ENCODE results near the gene DDR2. TPM values are rescaled to one million over a fixed set of nuclear protein-coding genes. Genes with fewer than 3 reads are reported as not detected.

DDR2 gene
- total RNA-seq, 1 experiment from 2014 or later: 37.5 TPM

GRCh38 chr1:162666006-162666645 lies 33.9 kb downstream of the DDR2 start:
- no peak for DNase-seq (ENCODE audit: low spot score)

DNA sequence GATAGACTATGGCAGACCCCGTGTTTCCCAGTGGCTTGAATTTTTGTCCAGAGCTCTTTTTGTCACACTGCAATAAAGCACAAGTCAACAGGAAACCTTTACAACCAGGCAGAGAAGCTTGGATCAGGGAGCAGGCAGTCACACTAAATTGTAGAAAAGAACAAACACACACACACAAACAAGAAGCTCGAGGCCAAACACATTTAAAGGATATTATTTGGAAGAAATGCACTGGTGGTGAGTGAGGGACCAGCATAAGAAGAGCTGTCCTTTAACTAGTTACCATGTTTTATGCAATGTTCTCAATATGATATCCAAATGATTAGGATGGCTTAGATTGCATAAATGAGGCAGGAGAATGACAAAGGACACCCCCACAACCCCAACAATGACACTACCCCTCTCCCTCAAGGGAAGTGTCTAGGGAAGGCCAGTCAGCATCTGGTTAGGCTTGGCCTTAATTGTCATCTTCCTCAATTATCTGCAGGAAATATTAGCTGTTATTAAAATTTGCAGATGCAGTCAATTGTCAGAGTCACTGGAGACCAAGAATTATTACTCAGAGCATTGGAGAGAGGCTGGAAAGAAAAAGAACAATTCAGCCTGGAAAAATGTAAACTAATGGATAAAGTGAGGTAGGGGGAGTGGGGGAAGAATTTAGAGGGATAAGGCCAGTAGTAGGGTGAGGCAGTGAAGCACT lies 35.3 kb downstream of the DDR2 start:
- no peak for DNase-seq (ENCODE audit: low spot score)
- in situ Hi-C loops (cut with HindIII; ENCODE audit: low sequenced_read_pairs): no loop called here

More at GRCh38 chr1:162666006-162666645, 33.9 kb downstream of the DDR2 start:
- in situ Hi-C loops (cut with HindIII; ENCODE audit: low sequenced_read_pairs): no loop called here

DNA sequence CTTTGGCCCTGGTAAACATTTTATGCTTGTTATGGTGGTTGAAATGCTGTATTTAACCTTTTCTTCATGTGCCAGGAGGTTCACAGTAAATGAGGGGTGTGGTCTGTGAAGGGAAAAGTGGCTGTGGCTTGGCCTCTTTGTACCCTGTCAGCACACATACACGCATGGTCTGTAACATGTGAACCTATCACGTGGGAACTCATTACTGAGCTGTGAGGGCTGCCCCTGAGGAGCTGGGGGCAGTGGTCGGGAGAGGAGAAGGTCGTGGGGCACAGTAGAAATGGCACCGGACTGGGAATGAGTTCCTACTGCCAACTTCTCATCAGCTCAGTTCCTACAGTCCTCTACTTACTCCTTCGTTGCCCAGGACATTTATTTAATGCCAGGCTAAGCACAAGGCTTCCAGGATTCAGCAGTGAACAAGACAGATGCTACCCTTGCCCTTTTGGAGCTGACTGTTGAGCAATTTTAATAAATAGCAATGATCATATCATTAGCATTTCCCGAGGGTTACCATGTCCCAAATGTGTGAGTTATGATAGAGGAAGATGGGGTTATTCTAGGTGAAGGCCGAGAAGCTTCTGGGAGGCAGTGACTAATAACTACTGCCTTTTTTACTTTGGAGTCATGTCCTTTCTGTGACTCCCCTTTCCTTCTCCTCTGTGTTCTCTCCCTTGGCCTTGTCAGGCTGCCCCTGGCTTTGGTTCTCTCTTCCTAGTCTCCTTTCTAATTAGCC lies 38.8 kb downstream of the DDR2 start:
- in situ Hi-C loops (cut with HindIII; ENCODE audit: low sequenced_read_pairs): no loop called here
- no peak for DNase-seq (ENCODE audit: low spot score)

DNA sequence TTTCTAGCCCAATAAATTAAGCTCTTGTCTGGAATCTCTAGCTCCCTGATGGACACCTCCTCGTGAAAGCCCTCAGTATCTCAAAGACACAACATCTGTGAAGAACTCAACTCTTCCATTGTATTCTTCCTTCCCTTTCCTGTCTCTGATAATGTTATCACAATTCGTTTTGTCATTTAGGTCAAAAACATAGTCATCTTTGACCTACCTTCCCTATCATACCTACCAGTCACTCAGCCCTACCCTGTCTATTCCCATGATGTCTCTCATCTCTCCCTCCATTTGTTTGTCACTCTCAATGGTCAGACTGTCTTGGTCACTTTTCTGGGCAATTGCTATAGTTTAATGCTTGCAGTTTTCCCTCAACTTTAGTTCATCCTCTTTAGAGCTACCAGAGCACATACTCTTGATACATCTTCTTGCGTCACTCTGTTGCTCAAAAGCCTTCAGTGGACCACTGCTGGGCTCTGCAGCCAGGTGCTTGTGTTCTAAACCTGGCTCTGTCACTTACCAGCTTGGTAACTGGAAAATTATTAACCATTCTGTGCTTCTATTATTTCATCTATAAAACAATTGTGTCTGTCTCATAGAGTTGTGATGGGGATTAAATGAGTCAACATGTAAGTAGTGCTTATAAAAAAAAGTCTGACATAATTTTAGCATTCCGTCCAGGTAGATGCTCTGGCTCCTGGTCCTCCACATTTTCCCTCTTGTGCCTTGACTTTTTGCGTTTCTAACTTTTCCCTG lies 39.6 kb downstream of the DDR2 start:
- in situ Hi-C loops (cut with HindIII; ENCODE audit: low sequenced_read_pairs): no loop called here
- no peak for DNase-seq (ENCODE audit: low spot score)

DNA sequence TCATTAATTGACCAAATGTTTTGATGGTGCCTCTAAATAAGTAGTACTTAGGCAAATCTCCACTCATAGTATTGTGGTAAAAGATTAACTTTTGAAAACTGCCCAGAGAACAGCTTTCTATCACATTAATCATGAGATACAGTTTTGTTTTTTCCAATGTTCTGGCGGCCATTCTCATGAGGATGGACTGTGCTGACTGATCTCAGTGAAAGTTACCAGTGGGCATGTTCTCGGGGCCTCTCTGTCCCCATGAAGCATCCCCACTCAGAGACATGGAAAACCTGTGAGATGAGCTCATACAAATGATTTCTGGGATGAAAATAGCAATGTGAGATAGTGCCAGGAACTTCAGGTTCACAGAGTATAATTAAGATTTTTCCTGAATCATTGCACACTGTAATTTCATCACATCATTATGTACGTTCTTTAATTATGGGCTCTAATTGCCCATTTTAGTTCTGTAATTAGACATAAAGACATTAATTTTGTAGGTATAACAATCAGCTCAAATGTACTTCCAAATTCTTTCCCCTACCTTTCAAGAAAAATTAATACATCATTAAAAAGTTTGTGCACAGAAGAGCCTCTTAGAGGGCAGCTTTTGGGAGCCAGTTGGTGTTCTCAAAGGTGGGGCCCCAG lies 40.5 kb downstream of the DDR2 start:
- DNase-seq (ENCODE audit: low spot score): no peak
- in situ Hi-C loops (cut with HindIII; ENCODE audit: low sequenced_read_pairs): no loop called here

GRCh38 chr1:162674034-162674608 lies 41.9 kb downstream of the DDR2 start:
- in situ Hi-C loops (cut with HindIII; ENCODE audit: low sequenced_read_pairs): no loop called here
- DNase-seq (ENCODE audit: low spot score): no peak

- DNase-seq (ENCODE audit: low spot score): no peak
- in situ Hi-C loops (cut with HindIII; ENCODE audit: low sequenced_read_pairs): no loop called here
Observed at GRCh38 chr1:162676087-162676486, 43.8 kb downstream of the DDR2 start.

- no peak for DNase-seq (ENCODE audit: low spot score)
- in situ Hi-C loops (cut with HindIII; ENCODE audit: low sequenced_read_pairs): no loop called here
Observed at GRCh38 chr1:162676750-162677149, 44.5 kb downstream of the DDR2 start.

- in situ Hi-C loops (cut with HindIII; ENCODE audit: low sequenced_read_pairs): no loop called here
- DNase-seq (ENCODE audit: low spot score): no peak
Observed at GRCh38 chr1:162677607-162678371, 45.5 kb downstream of the DDR2 start.

- DNase-seq (ENCODE audit: low spot score): no peak
- in situ Hi-C loops (cut with HindIII; ENCODE audit: low sequenced_read_pairs): no loop called here
Observed at GRCh38 chr1:162678439-162678838, 46.2 kb downstream of the DDR2 start.

DNA sequence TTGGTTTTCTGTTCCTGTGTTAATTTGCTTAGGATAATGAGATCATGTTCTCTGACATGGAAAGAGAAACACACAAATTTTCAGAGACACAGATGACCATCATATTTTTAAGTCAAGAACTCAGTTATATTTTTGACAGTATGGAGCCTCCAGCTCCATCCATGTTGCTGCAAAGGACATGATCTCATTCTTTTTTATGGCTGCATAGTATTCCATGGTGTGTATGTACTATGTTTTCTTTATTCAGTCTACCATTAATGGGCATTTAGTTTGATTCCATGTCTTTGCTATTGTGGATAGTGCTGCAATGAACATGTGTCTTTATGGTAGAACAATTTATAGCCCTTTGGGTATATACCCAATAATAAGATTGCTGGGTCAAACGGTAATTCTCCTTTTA lies 47.0 kb downstream of the DDR2 start:
- in situ Hi-C loops (cut with HindIII; ENCODE audit: low sequenced_read_pairs): no loop called here
- DNase-seq (ENCODE audit: low spot score): no peak

DNA sequence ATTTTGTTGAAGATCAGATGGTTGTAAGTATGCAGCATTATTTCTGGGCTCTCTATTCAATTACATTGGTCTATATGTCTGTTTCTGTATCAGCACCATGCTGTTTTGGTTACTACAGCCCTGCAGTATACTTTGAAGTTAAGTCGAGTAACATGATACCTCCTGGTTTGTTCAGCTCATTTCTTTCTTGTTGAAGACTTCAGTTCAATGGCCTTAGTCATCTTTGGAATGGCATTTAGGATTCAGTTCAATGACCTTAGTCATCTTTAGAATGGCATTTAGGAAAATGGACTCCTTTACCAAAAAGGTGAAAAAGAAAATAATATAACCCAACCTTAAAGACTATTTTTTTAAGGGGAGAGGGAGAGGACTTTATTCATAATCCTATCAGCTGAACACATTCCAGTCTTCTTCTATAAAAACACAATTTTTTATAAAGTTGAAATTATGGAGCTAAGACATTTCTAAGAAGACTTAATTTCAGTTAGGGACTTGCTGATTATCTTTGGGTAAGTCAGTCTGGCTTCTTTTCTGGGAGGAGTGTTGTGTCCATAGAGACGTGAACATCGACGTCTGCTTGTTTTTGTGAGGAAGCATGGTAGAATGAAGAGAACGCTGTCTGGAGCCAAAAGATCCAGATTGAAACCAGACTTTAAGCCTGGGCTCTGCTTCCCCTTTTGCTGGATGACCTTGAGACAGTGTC lies 48.3 kb downstream of the DDR2 start:
- in situ Hi-C loops (cut with HindIII; ENCODE audit: low sequenced_read_pairs): no loop called here
- no peak for DNase-seq (ENCODE audit: low spot score)

- no peak for DNase-seq (ENCODE audit: low spot score)
- in situ Hi-C loops (cut with HindIII; ENCODE audit: low sequenced_read_pairs): no loop called here
Observed at GRCh38 chr1:162681122-162681436, 48.8 kb downstream of the DDR2 start.

- DNase-seq (ENCODE audit: low spot score): no peak
Observed at GRCh38 chr1:162682013-162682419, 49.8 kb downstream of the DDR2 start.

DNA sequence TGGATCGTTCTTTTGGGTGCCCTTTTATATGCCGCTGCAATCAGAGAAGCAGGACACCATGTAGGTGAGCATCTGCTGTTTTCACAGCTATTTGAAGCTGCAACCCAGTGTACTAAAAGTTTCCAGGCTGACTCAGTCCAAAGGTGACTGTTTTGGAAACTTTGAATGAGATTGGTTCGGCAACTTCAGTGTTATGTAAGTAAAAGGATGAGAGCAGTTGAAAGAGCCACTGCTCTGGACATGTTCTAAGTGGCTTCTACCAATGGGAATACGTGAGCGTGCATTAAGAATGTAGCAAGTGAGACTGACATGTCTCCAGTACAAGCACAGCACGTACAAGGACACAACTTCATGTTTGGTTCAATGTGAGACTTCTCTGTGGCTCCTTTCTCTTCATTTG lies 55.6 kb downstream of the DDR2 start:
- in situ Hi-C loops (cut with HindIII; ENCODE audit: low sequenced_read_pairs): no loop called here
- DNase-seq (ENCODE audit: low spot score): no peak

More at GRCh38 chr1:162682013-162682419, 49.8 kb downstream of the DDR2 start:
- in situ Hi-C loops (cut with HindIII; ENCODE audit: low sequenced_read_pairs): no loop called here

DNA sequence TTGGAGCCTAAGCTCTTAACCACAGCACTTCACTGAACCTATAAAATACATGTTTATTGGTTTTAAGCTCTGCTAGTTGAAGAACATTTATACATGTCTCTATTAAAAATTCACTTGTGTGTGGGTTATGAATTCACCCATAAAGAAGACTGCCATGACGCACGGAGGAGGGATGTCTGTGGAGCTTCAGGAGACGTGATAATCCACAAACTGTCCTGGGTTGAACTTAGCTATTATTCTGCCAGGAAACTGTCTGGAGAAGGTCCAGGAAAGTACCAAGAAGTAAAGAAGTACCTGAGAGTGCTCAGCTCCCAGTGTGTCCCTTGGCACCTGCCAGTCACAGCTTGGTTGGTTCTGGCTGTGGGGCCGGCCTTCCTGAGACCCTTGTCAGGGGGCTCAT lies 56.3 kb downstream of the DDR2 start:
- in situ Hi-C loops (cut with HindIII; ENCODE audit: low sequenced_read_pairs): no loop called here
- no peak for DNase-seq (ENCODE audit: low spot score)

DNA sequence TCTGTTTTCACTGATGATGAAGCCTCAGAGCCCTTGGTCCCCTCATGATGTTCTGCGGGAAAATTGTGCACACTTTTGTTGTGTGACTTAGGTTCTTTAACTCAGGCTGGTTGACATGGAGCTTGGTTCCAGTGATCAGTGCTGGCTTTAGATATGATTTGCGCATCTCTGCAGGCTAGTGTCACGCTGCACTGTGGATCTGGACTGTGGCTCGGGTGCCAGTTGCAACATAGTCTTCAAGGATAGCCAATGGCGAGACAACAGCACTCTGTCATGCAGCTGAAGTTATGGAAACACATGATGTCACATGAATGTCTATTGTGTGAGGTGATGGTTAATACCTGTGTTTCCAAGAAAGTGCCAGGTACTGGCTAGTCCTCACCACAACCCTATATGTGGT lies 56.7 kb downstream of the DDR2 start:
- in situ Hi-C loops (cut with HindIII; ENCODE audit: low sequenced_read_pairs): no loop called here
- no peak for DNase-seq (ENCODE audit: low spot score)

All from G401 (cell line).